Trophoblast cell (in vitro differentiated cells and primary cell): ENCODE measurements around the gene CHRNA9.

Source experiments
- DNase-seq, 2 donors: peaks; one replicate each; pipeline ENCODE4 v3.0.0-alpha.2; 2016
- H2AFZ ChIP-seq: 2 replicates; pipeline ENCODE4 v1.6.1; 2013; ENCODE audit warnings: low read length, moderate library complexity, mild to moderate bottlenecking; ENCODE audit not compliant: insufficient read depth, poor library complexity
- H2AK5ac ChIP-seq: 2 replicates; pipeline ENCODE4 v1.6.1; 2013; ENCODE audit warnings: mild to moderate bottlenecking, low read length
- H2BK120ac ChIP-seq: 2 replicates; pipeline ENCODE4 v1.6.1; 2013; ENCODE audit warnings: low read length, mild to moderate bottlenecking, moderate library complexity; ENCODE audit not compliant: insufficient read depth, poor library complexity
- H2BK12ac ChIP-seq: 2 replicates; pipeline ENCODE4 v1.6.1; 2013; ENCODE audit warnings: mild to moderate bottlenecking, low read length, moderate library complexity
- H2BK5ac ChIP-seq: 2 replicates; pipeline ENCODE4 v1.6.1; 2013; ENCODE audit warnings: low read length, low read depth, moderate library complexity, mild to moderate bottlenecking; ENCODE audit not compliant: poor library complexity
- H3K14ac ChIP-seq: 2 replicates; pipeline ENCODE4 v1.6.1; 2013; ENCODE audit warnings: mild to moderate bottlenecking, low read length
- H3K18ac ChIP-seq: 2 replicates; pipeline ENCODE4 v1.6.1; 2013; ENCODE audit warnings: mild to moderate bottlenecking, low read length
- H3K23ac ChIP-seq: 2 replicates; pipeline ENCODE4 v1.6.1; 2013; ENCODE audit warnings: low read length
- H3K27ac ChIP-seq: 2 replicates; pipeline ENCODE4 v1.5.1; 2013; ENCODE audit warnings: low read depth, mild to moderate bottlenecking, inconsistent platforms, low read length, moderate library complexity
- H3K27me3 ChIP-seq: 2 replicates; pipeline ENCODE4 v1.6.1; 2013; ENCODE audit warnings: inconsistent platforms, mild to moderate bottlenecking, low read length, moderate library complexity; ENCODE audit not compliant: insufficient read depth
- H3K36me3 ChIP-seq, 2 experiments: 1 replicate in 1 of 2; 2 replicates in 1 of 2; pipeline ENCODE4 v1.6.1; 2013; ENCODE audit warnings: low read length in 2 of 2, mild to moderate bottlenecking in 2 of 2, moderate library complexity in 1 of 2; ENCODE audit not compliant: insufficient read depth in 2 of 2, control insufficient read depth in 1 of 2
- H3K4ac ChIP-seq: 2 replicates; pipeline ENCODE4 v1.6.1; 2013; ENCODE audit warnings: low read depth, mild to moderate bottlenecking, low read length, moderate library complexity
- H3K4me1 ChIP-seq, 2 experiments: 1 replicate in 1 of 2; 2 replicates in 1 of 2; pipeline ENCODE4 v1.6.1; 2013; ENCODE audit warnings: low read length in 2 of 2, mild to moderate bottlenecking in 2 of 2, moderate library complexity in 1 of 2; ENCODE audit not compliant: insufficient read depth in 2 of 2, control insufficient read depth in 1 of 2
- H3K4me2 ChIP-seq: 2 replicates; pipeline ENCODE4 v1.6.1; 2013; ENCODE audit warnings: inconsistent platforms, mild to moderate bottlenecking, low read length, moderate library complexity
- H3K4me3 ChIP-seq: 2 replicates; pipeline ENCODE4 v1.5.1; 2013; ENCODE audit warnings: mild to moderate bottlenecking, low read depth, low read length, inconsistent platforms
- H3K79me1 ChIP-seq: one replicate; pipeline ENCODE4 v1.6.1; 2013; ENCODE audit warnings: low read length
- H3K79me2 ChIP-seq: 2 replicates; pipeline ENCODE4 v1.6.1; 2013; ENCODE audit warnings: low read length, mild to moderate bottlenecking; ENCODE audit not compliant: control insufficient read depth, insufficient read depth, poor library complexity
- H3K9ac ChIP-seq: 2 replicates; pipeline ENCODE4 v1.6.1; 2013; ENCODE audit warnings: mild to moderate bottlenecking, low read length
- H3K9me3 ChIP-seq: 2 replicates; pipeline ENCODE4 v1.6.1; 2013; ENCODE audit warnings: low read depth, mild to moderate bottlenecking, control low read depth, inconsistent platforms, low read length; ENCODE audit not compliant: insufficient read depth
- H4K12ac ChIP-seq: 2 replicates; pipeline ENCODE4 v1.6.1; 2013; ENCODE audit warnings: low read depth, mild to moderate bottlenecking, low read length, moderate library complexity
- H4K8ac ChIP-seq: 2 replicates; pipeline ENCODE4 v1.6.1; 2013; ENCODE audit warnings: low read depth, mild to moderate bottlenecking, low read length, moderate library complexity
- H4K91ac ChIP-seq: one replicate; pipeline ENCODE4 v1.6.1; 2013; ENCODE audit warnings: low read depth, mild to moderate bottlenecking, low read length, moderate library complexity
- WGBS: extraction: QIAGEN DNeasy Blood & Tissue Kit; methylation state at CpG from one replicate; pipeline ENCODE4 v1.1.7; 2013; ENCODE audit warnings: missing lambda C conversion rate; ENCODE audit not compliant: insufficient read length, insufficient coverage; ENCODE audit errors: extremely low coverage; 5-methylcytosine and 5-hydroxymethylcytosine counted together

The CHRNA9 gene

GRCh38 chr4:40361338-40361737 is 26.2 kb downstream of the CHRNA9 start:
- no peaks in the 10 kb centered on the region for H3K79me2 ChIP-seq
- H2BK5ac ChIP-seq, result no peak overlapping the region
- H3K27me3 ChIP-seq, result no peaks in the 10 kb centered on the region
- no peak overlapping the region for H2AK5ac ChIP-seq
- H3K14ac ChIP-seq, result no peak overlapping the region
- no peak overlapping the region for H4K8ac ChIP-seq
- no peak overlapping the region for H2AFZ ChIP-seq
- H3K4me1 ChIP-seq, result peaks cover 4 to 10% of the 10 kb centered on the region in 2 experiments
- H3K18ac ChIP-seq, result no peak overlapping the region
- no peaks in the 10 kb centered on the region for H3K9me3 ChIP-seq
- no peak overlapping the region for H3K27ac ChIP-seq
- no peak overlapping the region for H3K4me3 ChIP-seq
- H4K12ac ChIP-seq, result no peak overlapping the region
- no peak overlapping the region for H3K4ac ChIP-seq
- WGBS, result no CpG with 5 or more reads among the region's 3 CpGs
- H3K23ac ChIP-seq, result no peak overlapping the region
- DNase-seq, result no peak
- no peaks in the 10 kb centered on the region for H3K36me3 ChIP-seq
- H3K4me2 ChIP-seq, result no peak overlapping the region
- no peak overlapping the region for H2BK12ac ChIP-seq
- no peak overlapping the region for H4K91ac ChIP-seq
- no peak overlapping the region for H3K9ac ChIP-seq
- no peak overlapping the region for H2BK120ac ChIP-seq
- H3K79me1 ChIP-seq, result no peaks in the 10 kb centered on the region

DNA sequence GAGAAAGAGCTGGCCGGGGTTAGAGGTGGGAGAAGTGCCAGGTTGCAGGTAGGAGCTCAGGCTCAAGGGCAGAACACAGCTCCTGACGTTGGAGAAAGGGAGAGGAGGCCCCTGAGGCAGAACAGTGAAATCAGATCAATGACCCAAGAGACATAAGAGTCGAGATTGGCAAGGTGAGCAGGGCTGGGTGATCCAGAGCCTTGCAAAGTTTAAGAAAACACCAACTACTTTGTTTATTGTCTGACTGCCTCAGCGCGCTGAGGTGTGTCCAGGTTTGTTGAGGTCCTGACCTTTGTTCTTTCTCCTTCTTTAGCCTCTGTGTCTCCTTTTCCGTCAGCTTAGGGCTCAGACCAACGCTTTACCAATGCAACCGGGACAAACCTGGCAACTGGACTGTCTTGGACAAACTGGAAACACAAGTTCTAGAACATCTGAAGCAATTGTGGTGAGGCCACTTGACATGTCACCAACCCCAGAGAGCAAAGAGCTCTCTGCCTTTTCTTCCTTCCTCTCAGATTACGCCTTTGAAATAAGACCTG is 28.3 kb downstream of the CHRNA9 start:
- Histone ChIP-seq H2BK5ac (no peak overlapping the region), H3K4ac (no peak overlapping the region), H3K4me2 (peak overlapping the region; percentile 29), H2BK12ac (no peak overlapping the region), H3K27ac (no peak overlapping the region), H3K4me1 (peaks cover 4 to 10% of the 10 kb centered on the region in 2 experiments), H2BK120ac (no peak overlapping the region), H3K36me3 (no peaks in the 10 kb centered on the region), H4K91ac (no peak overlapping the region), H3K23ac (no peak overlapping the region), H3K9ac (no peak overlapping the region), H3K18ac (no peak overlapping the region), H3K4me3 (no peak overlapping the region), H4K8ac (no peak overlapping the region), H2AK5ac (no peak overlapping the region), H3K79me1 (no peaks in the 10 kb centered on the region), H4K12ac (no peak overlapping the region), H3K9me3 (no peaks in the 10 kb centered on the region), H3K27me3 (no peaks in the 10 kb centered on the region), H3K79me2 (no peaks in the 10 kb centered on the region), H3K14ac (no peak overlapping the region), H2AFZ (no peak overlapping the region)
- peak; percentile 37 to 85 for DNase-seq
- WGBS, result no CpG with 5 or more reads among the region's 9 CpGs

DNA sequence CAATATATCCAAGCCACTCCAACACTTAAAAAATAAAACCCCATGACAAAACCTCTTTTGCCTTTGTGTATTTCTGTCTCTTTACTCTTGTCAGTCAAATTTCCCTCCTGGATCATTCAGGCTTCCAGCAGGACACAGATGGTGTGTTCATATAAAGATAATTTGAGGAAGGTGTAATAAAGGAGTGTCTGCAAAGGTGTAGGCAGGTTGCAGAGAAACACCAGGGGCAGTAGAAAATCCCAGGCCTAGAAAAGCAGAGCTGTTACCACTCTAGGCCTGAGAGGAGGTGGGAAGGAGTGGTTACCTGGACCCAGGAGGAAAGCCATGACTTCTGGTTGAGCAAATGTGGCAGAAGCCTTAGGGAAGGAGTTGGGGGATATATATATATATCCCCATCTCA is 28.8 kb downstream of the CHRNA9 start:
- H4K91ac ChIP-seq, result no peak overlapping the region
- H3K23ac ChIP-seq, result no peak overlapping the region
- DNase-seq, result no peak
- no peak overlapping the region for H2BK12ac ChIP-seq
- no peaks in the 10 kb centered on the region for H3K79me2 ChIP-seq
- no peak overlapping the region for H4K12ac ChIP-seq
- H2BK120ac ChIP-seq, result no peak overlapping the region
- no peaks in the 10 kb centered on the region for H3K79me1 ChIP-seq
- no peak overlapping the region for H3K14ac ChIP-seq
- H3K9ac ChIP-seq, result no peak overlapping the region
- no peak overlapping the region for H3K4ac ChIP-seq
- no peaks in the 10 kb centered on the region for H3K36me3 ChIP-seq
- no peak overlapping the region for H3K27ac ChIP-seq
- H3K4me3 ChIP-seq, result no peak overlapping the region
- H3K4me2 ChIP-seq, result no peak overlapping the region
- no peak overlapping the region for H3K18ac ChIP-seq
- H2AFZ ChIP-seq, result no peak overlapping the region
- no peaks in the 10 kb centered on the region for H3K27me3 ChIP-seq
- H2AK5ac ChIP-seq, result no peak overlapping the region
- H3K4me1 ChIP-seq, result peaks cover 4 to 10% of the 10 kb centered on the region in 2 experiments
- H4K8ac ChIP-seq, result no peak overlapping the region
- H2BK5ac ChIP-seq, result no peak overlapping the region
- no peaks in the 10 kb centered on the region for H3K9me3 ChIP-seq

GRCh38 chr4:40365766-40366165 is 30.6 kb downstream of the CHRNA9 start:
- no peak overlapping the region for H4K91ac ChIP-seq
- H3K18ac ChIP-seq, result no peak overlapping the region
- no peak overlapping the region for H2BK120ac ChIP-seq
- no peak overlapping the region for H3K14ac ChIP-seq
- no peak for DNase-seq
- H3K4me2 ChIP-seq, result no peak overlapping the region
- H2AFZ ChIP-seq, result no peak overlapping the region
- H3K4me3 ChIP-seq, result no peak overlapping the region
- no peaks in the 10 kb centered on the region for H3K79me1 ChIP-seq
- no peak overlapping the region for H2BK5ac ChIP-seq
- peaks cover 4 to 10% of the 10 kb centered on the region in 2 experiments for H3K4me1 ChIP-seq
- no peak overlapping the region for H3K27ac ChIP-seq
- H3K36me3 ChIP-seq, result no peaks in the 10 kb centered on the region
- H3K9ac ChIP-seq, result no peak overlapping the region
- no peaks in the 10 kb centered on the region for H3K27me3 ChIP-seq
- H3K4ac ChIP-seq, result no peak overlapping the region
- no peak overlapping the region for H4K12ac ChIP-seq
- no peak overlapping the region for H4K8ac ChIP-seq
- no CpG with 5 or more reads among the region's 2 CpGs for WGBS
- no peaks in the 10 kb centered on the region for H3K9me3 ChIP-seq
- H2AK5ac ChIP-seq, result no peak overlapping the region
- H3K79me2 ChIP-seq, result no peaks in the 10 kb centered on the region
- no peak overlapping the region for H3K23ac ChIP-seq
- H2BK12ac ChIP-seq, result no peak overlapping the region
